PC-9 (cell line): ENCODE measurements around the gene IQCH.
A peak's percentile ranks its signal among the peaks of the same experiment; 100 is the strongest.

ENCODE experiments used
- EZH2 ChIP-seq: fragments of 200-600 bp; sonication (generic); IDR thresholded peaks from 2 replicates; pipeline ENCODE4 v1.8.0; 2017; ENCODE audit warnings: antibody characterized with exemption, low read depth
- TF ChIP-seq, protein P1 (sequence below): fragments of 200-600 bp; sonication (generic); conservative IDR thresholded peaks from 2 replicates; pipeline ENCODE4 v1.6.1; 2017; ENCODE audit warnings: mixed run types, antibody characterized with exemption, mild to moderate bottlenecking, moderate library complexity

DNA sequence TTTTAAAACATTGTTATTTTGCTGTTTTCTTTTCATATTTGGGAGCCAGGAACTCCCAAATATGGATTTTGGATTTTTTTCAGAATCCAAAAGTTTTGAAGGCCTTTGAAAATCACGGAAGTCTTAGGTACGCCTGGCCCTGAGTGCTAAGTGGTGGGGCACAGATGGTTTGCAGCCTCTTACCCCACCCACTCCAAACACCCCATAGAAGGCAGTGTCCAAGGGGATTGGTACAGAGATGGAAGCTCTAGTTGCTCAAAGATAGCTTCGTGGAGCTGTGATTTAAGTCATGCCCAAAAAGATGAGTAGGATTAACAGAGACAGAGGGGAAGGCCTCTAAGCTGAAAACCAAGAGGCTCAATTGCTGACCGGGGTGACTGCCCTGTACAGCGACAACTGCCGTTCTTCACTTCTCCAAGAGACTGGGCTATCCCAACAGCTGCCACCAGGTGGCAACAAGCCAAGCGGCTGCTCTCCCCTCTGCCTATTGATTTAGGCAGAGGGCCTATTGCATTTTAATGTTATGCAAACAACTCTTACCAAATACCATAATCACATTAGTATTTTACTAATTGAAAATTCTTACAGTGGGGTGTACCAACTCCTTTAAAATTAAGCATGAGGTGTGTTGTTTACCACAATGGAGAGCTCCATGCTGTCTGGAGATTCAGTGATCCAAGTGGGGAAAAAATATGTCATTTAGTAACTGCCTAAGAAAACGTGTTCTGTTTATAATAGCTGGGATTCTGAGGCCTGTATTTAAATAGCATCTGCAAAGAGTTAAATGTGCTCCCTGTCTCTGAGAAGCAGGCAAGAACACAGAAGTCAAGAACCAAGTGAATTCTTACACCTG lies 202.3 kb downstream of the IQCH start:
- TF ChIP-seq, protein P1, sequence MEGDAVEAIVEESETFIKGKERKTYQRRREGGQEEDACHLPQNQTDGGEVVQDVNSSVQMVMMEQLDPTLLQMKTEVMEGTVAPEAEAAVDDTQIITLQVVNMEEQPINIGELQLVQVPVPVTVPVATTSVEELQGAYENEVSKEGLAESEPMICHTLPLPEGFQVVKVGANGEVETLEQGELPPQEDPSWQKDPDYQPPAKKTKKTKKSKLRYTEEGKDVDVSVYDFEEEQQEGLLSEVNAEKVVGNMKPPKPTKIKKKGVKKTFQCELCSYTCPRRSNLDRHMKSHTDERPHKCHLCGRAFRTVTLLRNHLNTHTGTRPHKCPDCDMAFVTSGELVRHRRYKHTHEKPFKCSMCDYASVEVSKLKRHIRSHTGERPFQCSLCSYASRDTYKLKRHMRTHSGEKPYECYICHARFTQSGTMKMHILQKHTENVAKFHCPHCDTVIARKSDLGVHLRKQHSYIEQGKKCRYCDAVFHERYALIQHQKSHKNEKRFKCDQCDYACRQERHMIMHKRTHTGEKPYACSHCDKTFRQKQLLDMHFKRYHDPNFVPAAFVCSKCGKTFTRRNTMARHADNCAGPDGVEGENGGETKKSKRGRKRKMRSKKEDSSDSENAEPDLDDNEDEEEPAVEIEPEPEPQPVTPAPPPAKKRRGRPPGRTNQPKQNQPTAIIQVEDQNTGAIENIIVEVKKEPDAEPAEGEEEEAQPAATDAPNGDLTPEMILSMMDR, result peak; percentile 81
- no peak for TF ChIP-seq EZH2
